Ovary (tissue), 9 donors: Measurements from ENCODE around the gene PRPSAP1. TPM values are rescaled to one million over a fixed set of nuclear protein-coding genes. Genes with fewer than 3 reads are reported as not detected.

Experiments
- DNase-seq, 5 donors: peaks; one replicate each; pipeline ENCODE4 v3.0.0-alpha.2; 2019 to 2020
- H3K27ac ChIP-seq, 2 donors: fragments of 200-600 bp; one replicate each; pipeline versions ENCODE4 v1.5.1 to v1.8.0; 2019 to 2022
- H3K27me3 ChIP-seq: fragments of 200-600 bp; one replicate; pipeline ENCODE4 v1.8.0; 2022
- H3K36me3 ChIP-seq: fragments of 200-600 bp; sonication (generic); one replicate; pipeline ENCODE4 v1.5.1; 2019
- H3K4me1 ChIP-seq: one replicate; pipeline ENCODE4 v1.8.1; 2013; ENCODE audit warnings: mild to moderate bottlenecking, moderate library complexity; ENCODE audit not compliant: insufficient read depth
- H3K4me3 ChIP-seq: fragments of 200-600 bp; sonication (generic); one replicate; pipeline ENCODE4 v1.5.1; 2017
- H3K9me3 ChIP-seq, 2 donors: fragments of 200-600 bp in 1 of 2; sonication (generic) in 1 of 2; one replicate each; pipeline versions ENCODE4 v1.5.1 to v1.8.1; 2013 to 2019; ENCODE audit warnings: mild to moderate bottlenecking in 1 of 2, moderate library complexity in 1 of 2
- EP300 ChIP-seq: sonication (generic); formaldehyde crosslinking; IDR thresholded peaks from one replicate; pipeline ENCODE4 v1.6.1; 2017; ENCODE audit warnings: antibody characterized with exemption
- POLR2A ChIP-seq: fragments of 450-650 bp; IDR thresholded peaks from one replicate; pipeline ENCODE4 v1.6.1; 2017; ENCODE audit warnings: antibody characterized with exemption, mild to moderate bottlenecking, moderate library complexity
- WGBS, 3 donors: extraction: QIAGEN DNeasy Blood & Tissue Kit in 1 of 3; methylation state at CpG; one replicate each; pipeline versions ENCODE4 v1.1.5 to v1.1.7; 2013 to 2017; 5-methylcytosine and 5-hydroxymethylcytosine counted together
- intact Hi-C, 4 donors: fragments of 100-400 bp; cut with DNase I; formaldehyde crosslinking; loops; one replicate each; pipeline versions ENCODE4 v1.11.0 to v1.15.1; 2022 to 2023
- polyA plus RNA-seq, 2 donors: library from polyadenylated mRNA; stranded (reverse); fragments of 200-250 nt in 1 of 2; fragments of 350-450 nt in 1 of 2; fragmentation: Illumina TruSeq in 1 of 2; extraction: RNeasy Lipid Tissue Mini Kit (QIAGEN cat#74804) in 1 of 2; gene quantifications; one replicate each; pipeline ENCODE4 v1.2.3, GENCODE V29; 2013 to 2014
- total RNA-seq, 7 donors: library from RNA; depleted of rRNA in 2 of 7; stranded (reverse); fragments of >200 nt in 2 of 7; fragmentation: NEBNext Ultra II Directional in 3 of 7; extraction: Animal tissue kit (Norgen Biotek cat#: 25700) in 3 of 7; gene quantifications; one replicate each; pipeline versions ENCODE4 v1.1.0 to v1.2.4, GENCODE V29; 2016 to 2023
- TF ChIP-seq, protein P1 (sequence below), 3 donors: fragments of 450-650 bp in 2 of 3; fragments of 200-600 bp in 1 of 3; IDR thresholded peaks; one replicate each; pipeline versions ENCODE4 v1.5.1 to v1.8.0; 2016 to 2022; ENCODE audit warnings: antibody characterized with exemption in 3 of 3, mild to moderate bottlenecking in 1 of 3
- donor health status: DM: no; HTN: no; CAD: no; lungs with moderate emphysema.
- donor health status: DM: no; HTN: no; CAD: no.
- donor health status: Bipolar disorder and iron deficiency.
- donor health status: DM: yes; HTN: yes; CAD: no.
- donor health status: DM: no; HTN: no; CAD: no.
- donor health status: DM: yes; HTN: yes; CAD: no.

The PRPSAP1 gene
- total and polyA plus RNA-seq, 9 donors: 26.1 to 57.9 (median 44.5) TPM

GRCh38 chr17:76271669-76272540 lies 81.8 kb downstream of the PRPSAP1 start:
- Histone ChIP-seq H3K4me1 (peaks cover 11% of the 10 kb centered on the region), H3K27me3 (no peaks in the 10 kb centered on the region), H3K27ac (no peak overlapping the region), H3K36me3 (no peaks in the 10 kb centered on the region), H3K4me3 (peak overlapping the region; percentile 28), H3K9me3 (no peaks in the 10 kb centered on the region)
- peak in 4 of 5 donors; percentile 31 to 71 (median 44) for DNase-seq
- intact Hi-C loops: loop anchor here in 3 of 4 donors (10.0 kb wide), 3 partner anchors 87 to 357 kb away; no protein-coding TSS in a partner anchor
- TF ChIP-seq POLR2A: no peak
- no peak for TF ChIP-seq EP300
- TF ChIP-seq, protein P1, sequence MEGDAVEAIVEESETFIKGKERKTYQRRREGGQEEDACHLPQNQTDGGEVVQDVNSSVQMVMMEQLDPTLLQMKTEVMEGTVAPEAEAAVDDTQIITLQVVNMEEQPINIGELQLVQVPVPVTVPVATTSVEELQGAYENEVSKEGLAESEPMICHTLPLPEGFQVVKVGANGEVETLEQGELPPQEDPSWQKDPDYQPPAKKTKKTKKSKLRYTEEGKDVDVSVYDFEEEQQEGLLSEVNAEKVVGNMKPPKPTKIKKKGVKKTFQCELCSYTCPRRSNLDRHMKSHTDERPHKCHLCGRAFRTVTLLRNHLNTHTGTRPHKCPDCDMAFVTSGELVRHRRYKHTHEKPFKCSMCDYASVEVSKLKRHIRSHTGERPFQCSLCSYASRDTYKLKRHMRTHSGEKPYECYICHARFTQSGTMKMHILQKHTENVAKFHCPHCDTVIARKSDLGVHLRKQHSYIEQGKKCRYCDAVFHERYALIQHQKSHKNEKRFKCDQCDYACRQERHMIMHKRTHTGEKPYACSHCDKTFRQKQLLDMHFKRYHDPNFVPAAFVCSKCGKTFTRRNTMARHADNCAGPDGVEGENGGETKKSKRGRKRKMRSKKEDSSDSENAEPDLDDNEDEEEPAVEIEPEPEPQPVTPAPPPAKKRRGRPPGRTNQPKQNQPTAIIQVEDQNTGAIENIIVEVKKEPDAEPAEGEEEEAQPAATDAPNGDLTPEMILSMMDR (IDR thresholded peaks at IDR 0.05): no peak
- WGBS, 3 donors: 8 to 9% (median 9%) methylated on average over 33 to 38 of the region's 38 CpGs

DNA sequence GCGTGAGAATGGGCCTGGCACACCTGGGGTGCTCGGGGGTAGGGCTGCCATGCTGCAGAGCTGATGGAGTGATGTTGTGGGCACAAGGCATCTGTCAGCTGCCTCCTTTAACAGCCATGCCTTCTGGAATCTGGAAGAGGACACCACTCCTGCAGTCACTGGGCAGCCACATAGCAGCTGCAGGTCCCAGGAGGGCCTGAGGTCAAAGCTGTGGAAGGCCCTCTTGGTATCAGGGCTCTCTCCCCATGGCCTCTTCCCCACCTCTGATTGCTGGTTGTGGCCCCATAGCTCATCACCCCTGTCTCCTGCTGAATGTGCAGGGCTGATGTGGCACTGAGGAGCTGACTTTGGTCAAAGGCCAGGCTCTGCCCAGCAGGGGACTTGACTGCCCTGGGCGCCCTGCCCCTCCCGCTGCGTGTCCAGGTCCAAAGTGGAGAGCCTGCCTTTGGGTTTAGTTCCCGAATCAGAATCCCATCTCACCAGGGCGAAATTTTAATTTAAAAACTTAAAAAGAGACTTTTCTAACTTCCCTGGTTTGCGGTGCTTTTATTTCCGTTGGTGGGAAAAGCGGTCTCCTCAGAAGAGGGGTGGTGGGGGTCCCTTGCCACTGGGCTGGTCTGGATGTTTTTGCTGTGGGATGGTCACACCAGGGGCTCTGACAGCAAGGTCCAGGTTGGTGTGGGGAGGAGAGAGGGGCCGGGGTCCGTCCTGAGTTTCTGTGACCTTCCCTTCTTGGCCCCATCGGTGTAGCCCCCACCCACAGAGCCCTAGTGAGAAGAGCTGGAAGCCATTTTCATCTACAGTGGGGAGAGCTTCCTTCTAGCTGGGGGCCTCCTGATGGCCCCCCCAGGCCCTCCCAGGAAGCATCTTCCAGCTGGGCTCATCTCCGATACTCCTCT lies 82.7 kb downstream of the PRPSAP1 start:
- Histone ChIP-seq H3K9me3 (no peaks in the 10 kb centered on the region), H3K27ac (no peak overlapping the region), H3K27me3 (no peaks in the 10 kb centered on the region), H3K4me3 (no peak overlapping the region), H3K4me1 (peaks cover 14% of the 10 kb centered on the region), H3K36me3 (no peaks in the 10 kb centered on the region)
- DNase-seq: no peak
- 75 to 79% (median 77%) methylated on average over 13 to 14 of the region's 14 CpGs for WGBS, 3 donors
- intact Hi-C loops: loop anchor here in 3 of 4 donors (10.0 kb wide), 3 partner anchors 86 to 356 kb away; no protein-coding TSS in a partner anchor
- TF ChIP-seq, protein P1 (IDR thresholded peaks at IDR 0.05): no peak
- no peak for TF ChIP-seq POLR2A
- no peak for TF ChIP-seq EP300

DNA sequence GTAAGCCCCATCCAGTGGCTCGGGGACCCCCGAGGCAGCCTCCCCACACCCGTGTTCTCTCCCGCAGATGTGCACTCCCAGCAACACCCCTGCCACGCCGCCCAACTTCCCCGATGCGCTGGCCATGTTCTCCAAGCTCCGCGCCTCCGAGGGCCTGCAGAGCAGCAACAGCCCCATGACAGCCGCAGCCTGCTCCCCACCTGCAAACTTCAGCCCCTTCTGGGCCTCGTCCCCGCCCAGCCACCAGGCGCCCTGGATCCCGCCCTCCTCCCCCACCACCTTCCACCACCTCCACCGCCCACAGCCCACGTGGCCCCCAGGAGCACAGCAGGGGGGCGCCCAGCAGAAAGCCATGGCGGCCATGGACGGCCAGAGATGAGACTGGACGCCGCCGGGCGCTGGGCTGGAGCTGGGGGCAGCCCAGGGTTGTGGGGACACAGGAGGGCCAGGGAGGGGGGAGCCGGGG lies 83.6 kb downstream of the PRPSAP1 start:
- intact Hi-C loops: loop anchor here in 3 of 4 donors (10.0 kb wide), 3 partner anchors 85 to 355 kb away; no protein-coding TSS in a partner anchor
- H3K36me3 ChIP-seq: no peaks in the 10 kb centered on the region
- 82 to 88% (median 85%) methylated on average over 20 to 26 of the region's 26 CpGs for WGBS, 3 donors
- TF ChIP-seq POLR2A (no peak), EP300 (no peak)
- TF ChIP-seq, protein P1 (IDR thresholded peaks at IDR 0.05): no peak
- no peaks in the 10 kb centered on the region for H3K27me3 ChIP-seq
- H3K27ac ChIP-seq: no peak overlapping the region
- peaks cover 14% of the 10 kb centered on the region for H3K4me1 ChIP-seq
- no peaks in the 10 kb centered on the region for H3K9me3 ChIP-seq
- no peak overlapping the region for H3K4me3 ChIP-seq
- no peak for DNase-seq
